Measurements from ENCODE around the gene SLF2. TPM values are rescaled to one million over a fixed set of nuclear protein-coding genes. Genes with fewer than 3 reads are reported as not detected.

The SLF2 gene
- total and polyA plus RNA-seq, 11 donors = 7.5 to 26.9 (median 16.2) TPM

GRCh38 chr10:100917071-100917470 is 4.3 kb downstream of the SLF2 start:
- intact Hi-C loops (cut with DNase I) = no loop called here
- peaks cover 0 to 72% (median 63%) of the 10 kb centered on the region in 9 donors for H3K36me3 ChIP-seq
- H3K27me3 ChIP-seq = no peaks in the 10 kb centered on the region
- H3K9me3 ChIP-seq = no peaks in the 10 kb centered on the region
- DNase-seq (no peak), ATAC-seq (no peak)
- H3K27ac ChIP-seq = peak overlapping the region in 1 of 12 donors; percentile 15
- H3K4me1 ChIP-seq = peaks cover 0 to 41% (median 30%) of the 10 kb centered on the region in 12 donors
- WGBS, 4 donors = 74 to 77% (median 75%) methylated on average over 3 of the region's 3 CpGs
- no peak for TF ChIP-seq POLR2A (IDR thresholded peaks at IDR 0.05)
- TF ChIP-seq CTCF (IDR thresholded peaks at IDR 0.05) = no peak
- no peak overlapping the region for H3K4me3 ChIP-seq

- TF ChIP-seq CTCF (IDR thresholded peaks at IDR 0.05) (no peak), POLR2A (IDR thresholded peaks at IDR 0.05) (no peak)
- H3K4me1 ChIP-seq = peaks cover 0 to 7% (median 2%) of the 10 kb centered on the region in 12 donors
- no peak overlapping the region for H3K27ac ChIP-seq
- H3K36me3 ChIP-seq = peaks cover 0 to 100% (median 97%) of the 10 kb centered on the region in 9 donors
- H3K27me3 ChIP-seq = no peaks in the 10 kb centered on the region
- H3K4me3 ChIP-seq = no peak overlapping the region
- H3K9me3 ChIP-seq = no peaks in the 10 kb centered on the region
- no peak for ATAC-seq
- intact Hi-C loops (cut with DNase I) = no loop called here
- no peak for DNase-seq
Observed at GRCh38 chr10:100923580-100923979, 10.8 kb downstream of the SLF2 start.

- 83 to 90% (median 85%) methylated on average over 5 of the region's 5 CpGs for WGBS, 4 donors
- no peak for ATAC-seq
- Histone ChIP-seq H3K4me3 (no peak overlapping the region), H3K4me1 (peaks cover 0 to 26% (median 8%) of the 10 kb centered on the region in 12 donors), H3K36me3 (peaks cover 0 to 100% (median 97%) of the 10 kb centered on the region in 9 donors), H3K9me3 (no peaks in the 10 kb centered on the region), H3K27ac (no peak overlapping the region), H3K27me3 (no peaks in the 10 kb centered on the region)
- TF ChIP-seq CTCF (IDR thresholded peaks at IDR 0.05) (no peak), POLR2A (IDR thresholded peaks at IDR 0.05) (no peak)
- DNase-seq = no peak
- intact Hi-C loops (cut with DNase I) = no loop called here
Observed at GRCh38 chr10:100927266-100927665, 14.5 kb downstream of the SLF2 start.

GRCh38 chr10:100928039-100928438 is 15.3 kb downstream of the SLF2 start:
- no peak for TF ChIP-seq CTCF (IDR thresholded peaks at IDR 0.05)
- TF ChIP-seq POLR2A (IDR thresholded peaks at IDR 0.05) = no peak
- peaks cover 0 to 26% (median 8%) of the 10 kb centered on the region in 12 donors for H3K4me1 ChIP-seq
- H3K36me3 ChIP-seq = peaks cover 0 to 100% (median 98%) of the 10 kb centered on the region in 9 donors
- DNase-seq = no peak
- no peaks in the 10 kb centered on the region for H3K9me3 ChIP-seq
- peak overlapping the region in 6 of 12 donors; percentile 3 to 52 (median 27) for H3K27ac ChIP-seq
- ATAC-seq = peak in 2 of 4 donors; percentile 54 to 57
- H3K27me3 ChIP-seq = no peaks in the 10 kb centered on the region
- WGBS, 4 donors = 0 to 38% (median 22%) methylated on average over 1 of the region's 1 CpG
- intact Hi-C loops (cut with DNase I) = no loop called here
- H3K4me3 ChIP-seq = no peak overlapping the region
